Bronchial epithelial cell (primary cell): ENCODE results near the gene CCDC40. TPM values are rescaled to one million over a fixed set of nuclear protein-coding genes. Genes with fewer than 3 reads are reported as not detected.
A peak's percentile ranks its signal among the peaks of the same experiment; 100 is the strongest.

ENCODE experiments used
- DNase-seq: peaks from one replicate; pipeline ENCODE4 v3.0.0-alpha.2; 2010; ENCODE audit warnings: low read depth
- FAIRE-seq: peaks from 2 replicates; lab custom pipeline; 2011; peaks lifted over from hg19 to GRCh38; lab: Jason Lieb, UNC
- H3K27me3 ChIP-seq: 2 replicates; pipeline ENCODE4 v1.5.1; 2011; ENCODE audit warnings: low read length; ENCODE audit not compliant: control insufficient read depth, insufficient read depth
- H3K36me3 ChIP-seq: 2 replicates; pipeline ENCODE4 v1.5.1; 2011; ENCODE audit warnings: low read length; ENCODE audit not compliant: control insufficient read depth, insufficient read depth
- H3K4me3 ChIP-seq: 2 replicates; pipeline ENCODE4 v1.5.1; 2011; ENCODE audit warnings: mild to moderate bottlenecking, low read depth, low read length, control low read depth
- CTCF ChIP-seq: IDR thresholded peaks from 2 replicates; pipeline ENCODE4 v1.5.1; 2011; ENCODE audit warnings: mild to moderate bottlenecking, moderate library complexity, low read length, control low read depth, inconsistent platforms; ENCODE audit not compliant: insufficient read depth, severe bottlenecking
- total RNA-seq: library from RNA; depleted of rRNA; stranded (reverse); fragments of >200 nt; gene quantifications from 2 replicates; pipeline ENCODE4 v1.2.1, GENCODE V29; 2014

The CCDC40 gene
- total RNA-seq, 1 donor from 2014 or later, result 0.79 TPM

- no peaks in the 10 kb centered on the region for H3K36me3 ChIP-seq
- DNase-seq (peak; percentile 42), FAIRE-seq (no peak)
- no peak overlapping the region for H3K4me3 ChIP-seq
- no peaks in the 10 kb centered on the region for H3K27me3 ChIP-seq
- TF ChIP-seq CTCF, result no peak
These were observed 27.6 kb downstream of the CCDC40 start for GRCh38 chr17:80063830-80064585.

GRCh38 chr17:80064696-80065095 lies 28.3 kb downstream of the CCDC40 start:
- FAIRE-seq, result no peak

GRCh38 chr17:80065478-80066170 lies 29.2 kb downstream of the CCDC40 start:
- no peak overlapping the region for H3K4me3 ChIP-seq
- H3K27me3 ChIP-seq, result no peaks in the 10 kb centered on the region
- no peak for TF ChIP-seq CTCF
- H3K36me3 ChIP-seq, result no peaks in the 10 kb centered on the region
- DNase-seq, result no peak
- FAIRE-seq, result no peak

More at GRCh38 chr17:80064696-80065095, 28.3 kb downstream of the CCDC40 start:
- Histone ChIP-seq H3K27me3 (no peaks in the 10 kb centered on the region), H3K4me3 (no peak overlapping the region), H3K36me3 (no peaks in the 10 kb centered on the region)
- DNase-seq, result no peak
- no peak for TF ChIP-seq CTCF

- no peak for FAIRE-seq
- no peaks in the 10 kb centered on the region for H3K27me3 ChIP-seq
- TF ChIP-seq CTCF, result no peak
These were observed 31.0 kb downstream of the CCDC40 start for GRCh38 chr17:80067393-80067986.

GRCh38 chr17:80068301-80069222 lies 32.1 kb downstream of the CCDC40 start:
- Histone ChIP-seq H3K4me3 (no peak overlapping the region), H3K27me3 (no peaks in the 10 kb centered on the region), H3K36me3 (no peaks in the 10 kb centered on the region)
- FAIRE-seq, result no peak
- no peak for DNase-seq
- no peak for TF ChIP-seq CTCF

More at GRCh38 chr17:80067393-80067986, 31.0 kb downstream of the CCDC40 start:
- DNase-seq, result no peak
- no peak overlapping the region for H3K4me3 ChIP-seq
- H3K36me3 ChIP-seq, result no peaks in the 10 kb centered on the region
